GM12874 (cell line): ENCODE data around the gene HSPA12B.

Experiments used
- CTCF ChIP-seq: IDR thresholded peaks from 2 replicates; pipeline ENCODE4 v1.5.1; 2011; ENCODE audit warnings: low read depth, mild to moderate bottlenecking, control low read depth, low read length, moderate library complexity; ENCODE audit not compliant: insufficient read depth

The HSPA12B gene

GRCh38 chr20:3691306-3691705 lies 41.2 kb upstream of the HSPA12B start:
- TF ChIP-seq CTCF = no peak

GRCh38 chr20:3691897-3692296 lies 40.6 kb upstream of the HSPA12B start:
- no peak for TF ChIP-seq CTCF

- no peak for TF ChIP-seq CTCF
Observed at GRCh38 chr20:3692706-3693294, 39.7 kb upstream of the HSPA12B start.

GRCh38 chr20:3693376-3693775 lies 39.1 kb upstream of the HSPA12B start:
- TF ChIP-seq CTCF = no peak

- no peak for TF ChIP-seq CTCF
Observed at GRCh38 chr20:3694864-3695263, 37.6 kb upstream of the HSPA12B start.

GRCh38 chr20:3696200-3696599 lies 36.3 kb upstream of the HSPA12B start:
- TF ChIP-seq CTCF = peak; percentile 46; the same call in 1 of the 2 replicates

- TF ChIP-seq CTCF = no peak
Observed at GRCh38 chr20:3696745-3697587, 35.5 kb upstream of the HSPA12B start.
